ENCODE results near the gene TBC1D9B.
"Not testable (repeated sequence)": the region's sequence is repeated elsewhere in the genome, so short reads cannot be mapped to it uniquely, and the experiment has no call there.

TBC1D9B gene

GRCh38 chr5:179872828-179873575 lies 34.7 kb downstream of the TBC1D9B start:
- Histone ChIP-seq H3K4me3 (ENCODE audit: low read depth, low read length) (no peak overlapping the region), H3K36me3 (peaks cover 31% of the 10 kb centered on the region), H3K9me3 (no peaks in the 10 kb centered on the region), H3K27me3 (no peaks in the 10 kb centered on the region), H3K4me1 (no peaks in the 10 kb centered on the region)
- no peak for TF ChIP-seq CTCF (IDR thresholded peaks at IDR 0.05; ENCODE audit: low read depth, low read length)
- DNase-seq: no peak

- no peak for DNase-seq
- TF ChIP-seq CTCF (IDR thresholded peaks at IDR 0.05; ENCODE audit: low read depth, low read length): no peak
- Histone ChIP-seq H3K4me3 (ENCODE audit: low read depth, low read length) (no peak overlapping the region), H3K27me3 (no peaks in the 10 kb centered on the region), H3K36me3 (peaks cover 28% of the 10 kb centered on the region), H3K9me3 (no peaks in the 10 kb centered on the region), H3K4me1 (no peaks in the 10 kb centered on the region)
These were observed 35.5 kb downstream of the TBC1D9B start for GRCh38 chr5:179872055-179872827.

GRCh38 chr5:179871533-179871932 lies 36.2 kb downstream of the TBC1D9B start:
- H3K4me1 ChIP-seq; H3K27me3 ChIP-seq; DNase-seq; H3K9me3 ChIP-seq; H3K4me3 ChIP-seq (ENCODE audit: low read depth, low read length): not testable (repeated sequence)
- peaks cover 29% of the 10 kb centered on the region for H3K36me3 ChIP-seq

- peaks cover 27% of the 10 kb centered on the region for H3K36me3 ChIP-seq
- H3K27me3 ChIP-seq: no peaks in the 10 kb centered on the region
- no peak for TF ChIP-seq CTCF (IDR thresholded peaks at IDR 0.05; ENCODE audit: low read depth, low read length)
- no peaks in the 10 kb centered on the region for H3K4me1 ChIP-seq
- no peak overlapping the region for H3K4me3 ChIP-seq (ENCODE audit: low read depth, low read length)
- DNase-seq: no peak
- H3K9me3 ChIP-seq: no peaks in the 10 kb centered on the region
These were observed 36.7 kb downstream of the TBC1D9B start for GRCh38 chr5:179870952-179871351.

- H3K27me3 ChIP-seq: no peaks in the 10 kb centered on the region
- DNase-seq: peak; percentile 60
These were observed 37.2 kb downstream of the TBC1D9B start for GRCh38 chr5:179870403-179870903.

More at GRCh38 chr5:179870403-179870903, 37.2 kb downstream of the TBC1D9B start:
- Histone ChIP-seq H3K4me3 (ENCODE audit: low read depth, low read length) (no peak overlapping the region), H3K9me3 (no peaks in the 10 kb centered on the region), H3K4me1 (no peaks in the 10 kb centered on the region), H3K36me3 (peaks cover 27% of the 10 kb centered on the region)
- TF ChIP-seq CTCF (IDR thresholded peaks at IDR 0.05; ENCODE audit: low read depth, low read length): peak; percentile 34
